ENCODE data around the gene KDELR1. TPM values are rescaled to one million over a fixed set of nuclear protein-coding genes. Genes with fewer than 3 reads are reported as not detected.
A peak's percentile ranks its signal among the peaks of the same experiment; 100 is the strongest.
"Not testable (repeated sequence)": the region's sequence is repeated elsewhere in the genome, so short reads cannot be mapped to it uniquely, and the experiment has no call there.

KDELR1 gene
- total RNA-seq, 1 donor from 2014 or later = 275 TPM

GRCh38 chr19:48378194-48378570, 13.2 kb downstream of the KDELR1 start:
- H3K27ac Mint-ChIP-seq (ENCODE audit: unreplicated experiment) = no peak overlapping the region
- H3K27me3 Mint-ChIP-seq (ENCODE audit: unreplicated experiment) = no peaks in the 10 kb centered on the region
- H3K9me3 Mint-ChIP-seq (ENCODE audit: unreplicated experiment) = no peaks in the 10 kb centered on the region
- no peaks in the 10 kb centered on the region for H3K4me1 Mint-ChIP-seq (ENCODE audit: unreplicated experiment)
- TF ChIP-seq CTCF (IDR thresholded peaks at IDR 0.05) = no peak
- DNase-seq (ENCODE audit: extremely low spot score, unreplicated experiment) = no peak
- H3K4me3 Mint-ChIP-seq (ENCODE audit: unreplicated experiment) = no peak overlapping the region
- peaks cover 15% of the 10 kb centered on the region for H3K36me3 Mint-ChIP-seq (ENCODE audit: unreplicated experiment)

DNA sequence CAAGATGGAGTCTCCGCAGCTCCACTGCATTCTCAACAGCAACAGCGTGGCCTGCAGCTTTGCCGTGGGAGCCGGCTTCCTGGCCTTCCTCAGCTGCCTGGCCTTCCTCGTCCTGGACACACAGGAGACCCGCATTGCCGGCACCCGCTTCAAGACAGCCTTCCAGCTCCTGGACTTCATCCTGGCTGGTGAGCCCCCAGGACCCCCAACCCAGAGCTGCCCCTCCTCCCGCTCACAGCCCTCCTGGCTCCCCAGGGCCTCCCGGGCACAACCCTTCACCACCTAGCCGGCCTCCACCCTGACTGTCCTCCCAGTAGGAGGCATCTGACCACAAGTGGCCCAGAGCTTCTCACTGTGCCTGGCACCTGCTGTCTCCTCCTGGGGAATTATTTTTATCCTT, 17.8 kb downstream of the KDELR1 start:
- Mint-ChIP-seq H3K9me3 (ENCODE audit: unreplicated experiment) (no peaks in the 10 kb centered on the region), H3K4me1 (ENCODE audit: unreplicated experiment) (peaks cover 5% of the 10 kb centered on the region), H3K36me3 (ENCODE audit: unreplicated experiment) (no peaks in the 10 kb centered on the region), H3K27me3 (ENCODE audit: unreplicated experiment) (no peaks in the 10 kb centered on the region), H3K27ac (ENCODE audit: unreplicated experiment) (no peak overlapping the region), H3K4me3 (ENCODE audit: unreplicated experiment) (no peak overlapping the region)
- TF ChIP-seq CTCF (IDR thresholded peaks at IDR 0.05) = no peak
- no peak for DNase-seq (ENCODE audit: extremely low spot score, unreplicated experiment)

DNA sequence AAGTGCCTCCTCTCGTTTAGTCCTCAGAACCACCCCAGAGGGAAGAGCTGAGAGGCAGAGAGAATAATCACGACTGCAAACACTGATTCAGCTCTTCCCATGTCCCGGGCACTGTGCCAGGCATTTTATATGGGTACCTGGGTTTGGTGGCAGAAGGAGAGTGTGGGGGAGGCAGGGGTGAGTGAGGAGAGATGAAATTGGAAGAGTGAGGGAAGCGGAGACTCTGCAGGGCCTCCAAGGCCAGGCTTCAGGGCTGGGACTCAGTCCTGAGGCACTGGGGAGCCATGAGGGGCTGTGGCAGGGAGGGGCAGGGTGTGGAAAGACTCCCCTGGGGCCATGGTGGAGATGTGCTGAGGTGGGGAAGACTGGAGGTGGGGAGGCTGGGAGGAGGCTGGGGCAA, 18.4 kb downstream of the KDELR1 start:
- Mint-ChIP-seq H3K27me3 (ENCODE audit: unreplicated experiment) (no peaks in the 10 kb centered on the region), H3K4me1 (ENCODE audit: unreplicated experiment) (peaks cover 5% of the 10 kb centered on the region), H3K36me3 (ENCODE audit: unreplicated experiment) (no peaks in the 10 kb centered on the region), H3K27ac (ENCODE audit: unreplicated experiment) (peak overlapping the region; percentile 43), H3K9me3 (ENCODE audit: unreplicated experiment) (no peaks in the 10 kb centered on the region), H3K4me3 (ENCODE audit: unreplicated experiment) (no peak overlapping the region)
- TF ChIP-seq CTCF (IDR thresholded peaks at IDR 0.05) = no peak
- DNase-seq (ENCODE audit: extremely low spot score, unreplicated experiment) = no peak

DNA sequence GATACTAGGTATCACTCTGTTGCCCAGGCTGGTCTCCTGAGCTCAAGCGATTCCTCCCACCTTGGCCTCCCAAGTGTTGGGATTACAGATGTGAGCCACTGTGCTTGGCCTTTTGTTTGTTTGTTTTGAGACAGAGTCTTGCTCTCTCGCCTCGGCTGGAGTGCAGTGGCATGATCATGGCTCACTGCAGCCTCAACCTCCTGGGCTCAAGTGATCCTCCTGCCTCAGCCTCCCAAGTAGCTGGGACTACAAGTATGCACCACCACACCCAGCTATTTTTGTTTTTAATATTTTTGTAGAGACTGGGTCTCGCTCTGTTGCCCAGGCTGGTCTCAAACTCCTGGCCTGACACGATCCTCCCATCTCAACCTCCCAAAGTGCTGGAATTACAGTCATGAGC, 19.6 kb downstream of the KDELR1 start:
- H3K36me3 Mint-ChIP-seq (ENCODE audit: unreplicated experiment); DNase-seq (ENCODE audit: extremely low spot score, unreplicated experiment); H3K27ac Mint-ChIP-seq (ENCODE audit: unreplicated experiment); H3K4me1 Mint-ChIP-seq (ENCODE audit: unreplicated experiment); H3K4me3 Mint-ChIP-seq (ENCODE audit: unreplicated experiment); H3K9me3 Mint-ChIP-seq (ENCODE audit: unreplicated experiment); H3K27me3 Mint-ChIP-seq (ENCODE audit: unreplicated experiment): not testable (repeated sequence)

GRCh38 chr19:48371367-48371766, 20.0 kb downstream of the KDELR1 start:
- H3K36me3 Mint-ChIP-seq (ENCODE audit: unreplicated experiment) = no peaks in the 10 kb centered on the region
- peaks cover 5% of the 10 kb centered on the region for H3K4me1 Mint-ChIP-seq (ENCODE audit: unreplicated experiment)
- H3K27ac Mint-ChIP-seq (ENCODE audit: unreplicated experiment) = no peak overlapping the region
- no peak overlapping the region for H3K4me3 Mint-ChIP-seq (ENCODE audit: unreplicated experiment)
- TF ChIP-seq CTCF (IDR thresholded peaks at IDR 0.05) = no peak
- DNase-seq (ENCODE audit: extremely low spot score, unreplicated experiment) = no peak
- no peaks in the 10 kb centered on the region for H3K9me3 Mint-ChIP-seq (ENCODE audit: unreplicated experiment)
- no peaks in the 10 kb centered on the region for H3K27me3 Mint-ChIP-seq (ENCODE audit: unreplicated experiment)

GRCh38 chr19:48370955-48371354, 20.4 kb downstream of the KDELR1 start:
- peaks cover 5% of the 10 kb centered on the region for H3K4me1 Mint-ChIP-seq (ENCODE audit: unreplicated experiment)
- TF ChIP-seq CTCF (IDR thresholded peaks at IDR 0.05) = no peak

More at GRCh38 chr19:48370955-48371354, 20.4 kb downstream of the KDELR1 start:
- no peaks in the 10 kb centered on the region for H3K36me3 Mint-ChIP-seq (ENCODE audit: unreplicated experiment)
- H3K27me3 Mint-ChIP-seq (ENCODE audit: unreplicated experiment) = no peaks in the 10 kb centered on the region
- H3K9me3 Mint-ChIP-seq (ENCODE audit: unreplicated experiment) = no peaks in the 10 kb centered on the region
- H3K4me3 Mint-ChIP-seq (ENCODE audit: unreplicated experiment) = no peak overlapping the region
- DNase-seq (ENCODE audit: extremely low spot score, unreplicated experiment) = no peak
- no peak overlapping the region for H3K27ac Mint-ChIP-seq (ENCODE audit: unreplicated experiment)
